ENCODE measurements around the gene ARSB.

DNA sequence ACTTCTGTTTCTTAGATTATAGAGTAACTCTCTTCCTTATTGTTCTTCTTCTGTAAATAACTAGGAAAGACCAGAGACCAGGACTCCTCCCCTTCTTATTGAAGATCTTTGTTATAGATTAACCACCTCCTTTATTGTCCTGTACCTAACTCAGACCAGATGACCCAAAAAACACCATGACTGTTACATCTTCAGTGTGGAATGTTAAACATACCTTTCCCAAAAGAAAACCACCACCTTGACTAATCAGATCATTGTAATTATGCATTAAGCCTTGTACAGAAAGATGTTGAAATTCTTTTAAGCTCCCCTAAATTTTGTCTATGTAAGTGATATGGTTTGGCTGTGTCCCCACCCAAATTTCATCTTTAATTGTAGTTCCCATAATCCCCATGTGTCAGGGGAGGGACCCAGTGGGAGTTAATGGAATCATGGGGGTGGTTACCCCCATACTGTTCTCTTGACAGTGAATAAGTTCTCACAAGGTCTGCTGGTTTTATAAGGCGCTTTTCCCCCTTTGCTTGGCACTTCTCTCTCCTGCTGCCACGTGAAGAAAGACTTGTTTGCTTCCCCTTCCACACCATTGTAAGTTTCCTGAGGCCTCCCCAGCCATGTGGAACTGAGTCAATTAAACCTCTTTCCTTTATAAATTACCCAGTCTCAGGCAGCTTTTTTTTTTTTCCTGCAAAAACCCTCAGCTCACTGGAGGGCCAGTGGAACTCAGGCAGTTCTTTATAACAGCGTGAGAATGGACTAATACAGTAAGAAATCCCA is 26.3 kb downstream of the ARSB start:
- TF ChIP-seq, protein P1, sequence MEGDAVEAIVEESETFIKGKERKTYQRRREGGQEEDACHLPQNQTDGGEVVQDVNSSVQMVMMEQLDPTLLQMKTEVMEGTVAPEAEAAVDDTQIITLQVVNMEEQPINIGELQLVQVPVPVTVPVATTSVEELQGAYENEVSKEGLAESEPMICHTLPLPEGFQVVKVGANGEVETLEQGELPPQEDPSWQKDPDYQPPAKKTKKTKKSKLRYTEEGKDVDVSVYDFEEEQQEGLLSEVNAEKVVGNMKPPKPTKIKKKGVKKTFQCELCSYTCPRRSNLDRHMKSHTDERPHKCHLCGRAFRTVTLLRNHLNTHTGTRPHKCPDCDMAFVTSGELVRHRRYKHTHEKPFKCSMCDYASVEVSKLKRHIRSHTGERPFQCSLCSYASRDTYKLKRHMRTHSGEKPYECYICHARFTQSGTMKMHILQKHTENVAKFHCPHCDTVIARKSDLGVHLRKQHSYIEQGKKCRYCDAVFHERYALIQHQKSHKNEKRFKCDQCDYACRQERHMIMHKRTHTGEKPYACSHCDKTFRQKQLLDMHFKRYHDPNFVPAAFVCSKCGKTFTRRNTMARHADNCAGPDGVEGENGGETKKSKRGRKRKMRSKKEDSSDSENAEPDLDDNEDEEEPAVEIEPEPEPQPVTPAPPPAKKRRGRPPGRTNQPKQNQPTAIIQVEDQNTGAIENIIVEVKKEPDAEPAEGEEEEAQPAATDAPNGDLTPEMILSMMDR (IDR thresholded peaks at IDR 0.05), result no peak
- no peak for TF ChIP-seq SIN3A (IDR thresholded peaks at IDR 0.05; ENCODE audit: borderline replicate concordance, insufficient read depth, low read depth, low read length)
- TF ChIP-seq POLR2AphosphoS5 (IDR thresholded peaks at IDR 0.05; ENCODE audit: low read depth, low read length), result no peak
- TF ChIP-seq REST (IDR thresholded peaks at IDR 0.05; ENCODE audit: insufficient read depth in 1 of 2, low read depth in 2 of 2, low read length in 1 of 2), result no peak
